ENCODE measurements around the gene GNB1L. TPM values are rescaled to one million over a fixed set of nuclear protein-coding genes. Genes with fewer than 3 reads are reported as not detected.

The GNB1L gene
- total and polyA plus RNA-seq, 7 donors: 2.5 to 15.0 (median 5.3) TPM

GRCh38 chr22:19744350-19745006 is 110.2 kb downstream of the GNB1L start:
- Histone ChIP-seq H3K27me3 (peaks cover 0 to under 1% (median 0%) of the 10 kb centered on the region in 3 donors), H3K27ac (no peak overlapping the region), H3K4me3 (no peak overlapping the region), H3K4me1 (no peaks in the 10 kb centered on the region), H3K36me3 (no peaks in the 10 kb centered on the region), H3K9me3 (no peaks in the 10 kb centered on the region)
- no peak for DNase-seq
- TF ChIP-seq EP300 (IDR thresholded peaks at IDR 0.05) (no peak), POLR2A (IDR thresholded peaks at IDR 0.05) (no peak), CTCF (IDR thresholded peaks at IDR 0.05) (no peak)
- intact Hi-C loops (cut with DNase I): no loop called here
- WGBS, 2 donors: 86 to 90% methylated on average over 13 of the region's 13 CpGs

- WGBS, 2 donors: 60 to 84% methylated on average over 4 of the region's 4 CpGs
- Histone ChIP-seq H3K27me3 (peaks cover 0 to 7% (median 0%) of the 10 kb centered on the region in 3 donors), H3K9me3 (no peaks in the 10 kb centered on the region), H3K4me3 (no peak overlapping the region), H3K36me3 (no peaks in the 10 kb centered on the region), H3K4me1 (no peaks in the 10 kb centered on the region), H3K27ac (no peak overlapping the region)
- TF ChIP-seq POLR2A (IDR thresholded peaks at IDR 0.05) (no peak), EP300 (IDR thresholded peaks at IDR 0.05) (no peak), CTCF (IDR thresholded peaks at IDR 0.05) (no peak)
- DNase-seq: no peak
- intact Hi-C loops (cut with DNase I): no loop called here
These were observed 111.0 kb downstream of the GNB1L start for GRCh38 chr22:19743651-19744050.

GRCh38 chr22:19743081-19743480 is 111.6 kb downstream of the GNB1L start:
- intact Hi-C loops (cut with DNase I): no loop called here
- Histone ChIP-seq H3K27ac (no peak overlapping the region), H3K9me3 (no peaks in the 10 kb centered on the region), H3K27me3 (peaks cover 0 to 7% (median 0%) of the 10 kb centered on the region in 3 donors), H3K4me3 (no peak overlapping the region), H3K4me1 (no peaks in the 10 kb centered on the region), H3K36me3 (no peaks in the 10 kb centered on the region)
- TF ChIP-seq CTCF (IDR thresholded peaks at IDR 0.05) (no peak), EP300 (IDR thresholded peaks at IDR 0.05) (no peak), POLR2AphosphoS5 (IDR thresholded peaks at IDR 0.05) (no peak), POLR2A (IDR thresholded peaks at IDR 0.05) (no peak)
- no peak for DNase-seq
- WGBS, 2 donors: 85 to 90% methylated on average over 6 of the region's 6 CpGs

GRCh38 chr22:19742160-19743066 is 112.3 kb downstream of the GNB1L start:
- Histone ChIP-seq H3K27ac (no peak overlapping the region), H3K9me3 (no peaks in the 10 kb centered on the region), H3K4me1 (no peaks in the 10 kb centered on the region), H3K36me3 (no peaks in the 10 kb centered on the region), H3K27me3 (peaks cover 0 to 7% (median 0%) of the 10 kb centered on the region in 3 donors), H3K4me3 (no peak overlapping the region)
- DNase-seq: no peak
- WGBS, 2 donors: 85 to 89% methylated on average over 21 of the region's 21 CpGs
- intact Hi-C loops (cut with DNase I): no loop called here
- TF ChIP-seq POLR2AphosphoS5 (IDR thresholded peaks at IDR 0.05): no peak
- no peak for TF ChIP-seq EP300 (IDR thresholded peaks at IDR 0.05)
- TF ChIP-seq CTCF (IDR thresholded peaks at IDR 0.05): no peak
- TF ChIP-seq POLR2A (IDR thresholded peaks at IDR 0.05): no peak
